Gastrocnemius medialis (tissue), 4 donors: ENCODE results near the gene AHRR. TPM values are rescaled to one million over a fixed set of nuclear protein-coding genes. Genes with fewer than 3 reads are reported as not detected.
"Not testable (repeated sequence)": the region's sequence is repeated elsewhere in the genome, so short reads cannot be mapped to it uniquely, and the experiment has no call there.

Source experiments
- ATAC-seq, 2 donors: fragments of 150-250 bp; one replicate each; pipeline ENCODE4 v1.9.1; 2016
- DNase-seq, 2 donors: peaks; one replicate each; pipeline ENCODE4 v3.0.0-alpha.2; 2019
- H3K27ac ChIP-seq, 4 donors: fragments of 200-600 bp; sonication (generic); 1 replicate in 1 of 4; 2 replicates in 3 of 4; pipeline ENCODE4 v1.5.1; 2016 to 2018; ENCODE audit warnings: mild to moderate bottlenecking in 2 of 4, moderate library complexity in 1 of 4
- H3K27me3 ChIP-seq, 3 donors: fragments of 200-600 bp; sonication (generic) in 2 of 3; 1 replicate in 1 of 3; 2 replicates in 2 of 3; pipeline versions ENCODE4 v1.5.1 to v1.6.0; 2016 to 2019; ENCODE audit warnings: mild to moderate bottlenecking in 1 of 3, moderate library complexity in 1 of 3
- H3K36me3 ChIP-seq, 2 donors: fragments of 200-600 bp; sonication (generic) in 1 of 2; one replicate each; pipeline ENCODE4 v1.5.1; 2017 to 2018
- H3K4me1 ChIP-seq, 2 donors: fragments of 200-600 bp; sonication (generic) in 1 of 2; one replicate each; pipeline ENCODE4 v1.5.1; 2016 to 2017; ENCODE audit warnings: mild to moderate bottlenecking in 2 of 2
- H3K4me3 ChIP-seq, 4 donors: fragments of 200-600 bp; sonication (generic) in 3 of 4; 1 replicate in 1 of 4; 2 replicates in 3 of 4; pipeline ENCODE4 v1.5.1; 2016 to 2019; ENCODE audit warnings: mild to moderate bottlenecking in 2 of 4
- H3K9me3 ChIP-seq, 3 donors: fragments of 200-600 bp; sonication (generic) in 2 of 3; 1 replicate in 1 of 3; 2 replicates in 2 of 3; pipeline ENCODE4 v1.5.1; 2016 to 2019
- POLR2A ChIP-seq, 2 donors: fragments of 450-650 bp; IDR thresholded peaks; one replicate each; pipeline ENCODE4 v1.6.1; 2017; ENCODE audit warnings: antibody characterized with exemption in 2 of 2, mild to moderate bottlenecking in 2 of 2, moderate library complexity in 2 of 2
- in situ Hi-C, 4 donors: fragments of 200-750 bp; cut with MboI; loops; one replicate each; pipeline versions ENCODE4 v1.15.0 to v1.8.0; 2017; ENCODE audit warnings: low sequenced_read_pairs in 4 of 4
- intact Hi-C: fragments of 100-400 bp; cut with DNase I; formaldehyde crosslinking; loops from one replicate; pipeline ENCODE4 v1.15.1; 2023; ENCODE audit warnings: low total_unique reads
- total RNA-seq, 4 donors: library from RNA; depleted of rRNA; stranded (reverse); fragments of >200 nt; gene quantifications; one replicate each; pipeline versions ENCODE4 v1.1.0 to v1.2.3, GENCODE V29; 2016
- TF ChIP-seq, protein P1 (sequence below), 5 experiments: fragments of 450-650 bp in 3 of 5; fragments of 200-600 bp in 2 of 5; sonication (generic) in 2 of 5; IDR thresholded peaks in 4 of 5; conservative IDR thresholded peaks in 1 of 5; 1 replicate in 4 of 5; 2 replicates in 1 of 5; pipeline ENCODE4 v1.5.1; 2016 to 2019; ENCODE audit warnings: antibody characterized with exemption in 5 of 5, mild to moderate bottlenecking in 3 of 5, moderate library complexity in 3 of 5

AHRR gene
- total RNA-seq, 4 donors from 2014 or later: 0.05 to 1.3 (median 0.18) TPM; not detected in 1

- no peak overlapping the region for H3K4me3 ChIP-seq
- intact Hi-C loops: no loop called here
These were observed 22.8 kb upstream of the AHRR start for GRCh38 chr5:298737-299125.

DNA sequence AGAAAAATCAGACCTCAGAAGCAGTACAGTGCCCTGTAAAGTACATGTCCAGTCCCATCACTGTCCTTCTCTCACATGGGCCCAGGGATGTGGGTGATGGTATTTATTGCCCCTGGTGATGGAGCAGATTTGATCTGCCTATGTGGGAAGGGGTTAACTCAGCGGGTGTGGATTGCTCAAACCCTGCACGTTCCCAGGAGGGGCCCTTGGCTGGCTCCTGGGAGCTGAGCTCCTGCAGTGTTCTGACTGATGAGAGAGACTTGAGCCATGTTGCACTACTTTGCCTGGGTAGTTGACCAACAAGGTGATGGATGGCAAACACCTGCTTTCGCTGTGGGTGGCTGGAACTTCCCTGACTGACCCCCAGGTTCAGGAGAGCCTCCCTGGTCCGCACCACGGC lies 21.6 kb upstream of the AHRR start:
- ATAC-seq, H3K9me3 ChIP-seq, H3K4me1 ChIP-seq, H3K36me3 ChIP-seq, H3K27me3 ChIP-seq, H3K27ac ChIP-seq, H3K4me3 ChIP-seq, in situ Hi-C loops, DNase-seq, intact Hi-C loops: not testable (repeated sequence)

More at GRCh38 chr5:298737-299125, 22.8 kb upstream of the AHRR start:
- TF ChIP-seq POLR2A (IDR thresholded peaks at IDR 0.05): no peak
- TF ChIP-seq, protein P1, sequence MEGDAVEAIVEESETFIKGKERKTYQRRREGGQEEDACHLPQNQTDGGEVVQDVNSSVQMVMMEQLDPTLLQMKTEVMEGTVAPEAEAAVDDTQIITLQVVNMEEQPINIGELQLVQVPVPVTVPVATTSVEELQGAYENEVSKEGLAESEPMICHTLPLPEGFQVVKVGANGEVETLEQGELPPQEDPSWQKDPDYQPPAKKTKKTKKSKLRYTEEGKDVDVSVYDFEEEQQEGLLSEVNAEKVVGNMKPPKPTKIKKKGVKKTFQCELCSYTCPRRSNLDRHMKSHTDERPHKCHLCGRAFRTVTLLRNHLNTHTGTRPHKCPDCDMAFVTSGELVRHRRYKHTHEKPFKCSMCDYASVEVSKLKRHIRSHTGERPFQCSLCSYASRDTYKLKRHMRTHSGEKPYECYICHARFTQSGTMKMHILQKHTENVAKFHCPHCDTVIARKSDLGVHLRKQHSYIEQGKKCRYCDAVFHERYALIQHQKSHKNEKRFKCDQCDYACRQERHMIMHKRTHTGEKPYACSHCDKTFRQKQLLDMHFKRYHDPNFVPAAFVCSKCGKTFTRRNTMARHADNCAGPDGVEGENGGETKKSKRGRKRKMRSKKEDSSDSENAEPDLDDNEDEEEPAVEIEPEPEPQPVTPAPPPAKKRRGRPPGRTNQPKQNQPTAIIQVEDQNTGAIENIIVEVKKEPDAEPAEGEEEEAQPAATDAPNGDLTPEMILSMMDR (IDR thresholded peaks at IDR 0.05 in 4 of 5, conservative IDR thresholded peaks at IDR 0.05 in 1 of 5): no peak
- ATAC-seq: no peak
- no peak overlapping the region for H3K27ac ChIP-seq
- no peaks in the 10 kb centered on the region for H3K36me3 ChIP-seq
- H3K4me1 ChIP-seq: no peaks in the 10 kb centered on the region
- H3K9me3 ChIP-seq: no peaks in the 10 kb centered on the region
- no peaks in the 10 kb centered on the region for H3K27me3 ChIP-seq
- in situ Hi-C loops: no loop called here
- no peak for DNase-seq

DNA sequence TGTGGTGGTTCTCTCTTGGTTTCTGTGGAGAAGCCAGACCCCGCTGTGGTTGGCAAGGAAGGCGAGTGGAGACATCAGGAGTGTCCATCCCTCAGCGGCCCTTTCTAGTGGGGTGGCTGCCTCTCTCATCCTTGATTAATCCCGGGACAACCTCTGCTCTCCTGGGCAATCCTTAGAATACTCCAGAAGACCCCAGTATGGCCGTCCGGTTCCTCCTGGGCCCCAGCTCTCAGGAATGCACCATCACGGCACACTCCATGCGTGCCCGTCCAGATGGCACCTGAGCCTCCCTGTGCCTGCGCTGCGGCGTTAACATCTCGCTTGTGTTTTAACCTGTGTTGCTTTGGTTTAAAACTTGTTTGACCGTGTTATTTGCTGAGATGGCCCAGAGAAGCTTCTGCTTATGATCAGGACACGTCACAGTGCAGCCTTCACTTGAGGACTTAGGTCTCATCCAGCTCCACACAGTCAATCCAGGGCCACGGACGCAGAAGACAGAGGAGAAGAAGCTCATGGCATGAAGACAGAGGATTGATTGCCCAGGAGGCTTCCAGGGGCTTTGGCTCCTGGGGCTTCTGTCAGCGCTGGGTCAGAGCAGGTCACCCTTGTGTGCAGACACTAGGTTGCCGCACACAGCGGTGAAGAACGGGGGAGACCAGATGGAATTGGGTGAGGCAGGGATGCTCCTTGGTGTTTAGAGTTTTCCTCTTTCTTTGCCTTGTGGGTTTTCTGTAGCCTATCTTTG lies 20.7 kb upstream of the AHRR start:
- H3K4me3 ChIP-seq, H3K27me3 ChIP-seq, H3K4me1 ChIP-seq, H3K27ac ChIP-seq, H3K9me3 ChIP-seq, in situ Hi-C loops, DNase-seq, ATAC-seq, H3K36me3 ChIP-seq, intact Hi-C loops: not testable (repeated sequence)

DNA sequence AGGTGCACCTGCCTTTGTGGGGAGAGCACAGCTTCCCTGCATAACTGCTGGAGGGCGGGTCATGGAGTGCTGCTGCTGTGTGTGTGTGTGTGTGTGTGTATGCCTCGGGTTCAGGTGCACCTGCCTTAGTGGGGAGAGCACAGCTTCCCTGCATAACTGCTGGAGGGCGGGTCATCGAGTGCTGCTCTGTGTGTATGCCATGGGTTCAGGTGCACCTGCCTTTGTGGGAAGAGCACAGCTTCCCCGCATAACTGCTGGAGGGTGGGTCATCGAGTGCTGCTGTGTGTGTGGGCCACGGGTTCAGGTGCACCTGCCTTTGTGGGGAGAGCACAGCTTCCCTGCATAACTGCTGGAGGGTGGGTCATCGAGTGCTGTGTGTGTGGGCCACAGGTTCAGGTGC lies 19.1 kb upstream of the AHRR start:
- DNase-seq, H3K27me3 ChIP-seq, in situ Hi-C loops, ATAC-seq, H3K4me1 ChIP-seq, H3K4me3 ChIP-seq, H3K9me3 ChIP-seq, intact Hi-C loops, H3K27ac ChIP-seq: not testable (repeated sequence)
- peaks cover 0 to 15% of the 10 kb centered on the region in 2 donors for H3K36me3 ChIP-seq

DNA sequence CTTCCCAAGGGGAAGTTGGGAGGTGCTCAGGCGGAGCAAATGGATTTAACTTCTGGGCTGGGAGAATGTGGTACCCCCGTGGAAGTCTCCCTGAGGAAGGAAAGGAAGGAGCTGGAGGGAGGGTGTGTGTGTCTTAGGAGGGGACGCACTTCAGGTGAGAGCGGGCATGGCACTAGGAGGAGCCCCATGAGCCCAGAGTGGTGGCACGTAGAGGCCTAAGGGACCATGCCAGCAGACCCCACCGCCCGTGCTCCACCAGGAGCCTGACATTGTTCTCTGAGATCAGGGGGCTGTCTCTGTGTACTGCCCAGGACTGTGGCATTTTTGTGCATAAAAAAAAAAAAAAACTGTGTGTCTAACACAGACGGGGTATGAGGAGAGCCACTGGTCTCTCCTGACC lies 18.5 kb upstream of the AHRR start:
- no peak overlapping the region for H3K27ac ChIP-seq
- peaks cover 0 to 15% of the 10 kb centered on the region in 2 donors for H3K36me3 ChIP-seq
- no peaks in the 10 kb centered on the region for H3K27me3 ChIP-seq
- TF ChIP-seq, protein P1 (IDR thresholded peaks at IDR 0.05 in 4 of 5, conservative IDR thresholded peaks at IDR 0.05 in 1 of 5): no peak
- TF ChIP-seq POLR2A (IDR thresholded peaks at IDR 0.05): no peak
- no peak for ATAC-seq
- intact Hi-C loops (no loop called here), in situ Hi-C loops (no loop called here)
- no peaks in the 10 kb centered on the region for H3K9me3 ChIP-seq
- no peak overlapping the region for H3K4me3 ChIP-seq
- no peak for DNase-seq
- H3K4me1 ChIP-seq: no peaks in the 10 kb centered on the region

GRCh38 chr5:303741-304140 lies 17.8 kb upstream of the AHRR start:
- intact Hi-C loops, H3K4me1 ChIP-seq, in situ Hi-C loops, H3K9me3 ChIP-seq, H3K27ac ChIP-seq, H3K4me3 ChIP-seq, DNase-seq, H3K27me3 ChIP-seq, ATAC-seq: not testable (repeated sequence)
- H3K36me3 ChIP-seq: peaks cover 0 to 15% of the 10 kb centered on the region in 2 donors

GRCh38 chr5:305050-305449 lies 16.5 kb upstream of the AHRR start:
- Histone ChIP-seq H3K27ac (no peak overlapping the region), H3K36me3 (peaks cover 0 to 15% of the 10 kb centered on the region in 2 donors), H3K4me3 (no peak overlapping the region), H3K9me3 (no peaks in the 10 kb centered on the region), H3K27me3 (no peaks in the 10 kb centered on the region), H3K4me1 (no peaks in the 10 kb centered on the region)
- in situ Hi-C loops: no loop called here
- no peak for DNase-seq
- no peak for ATAC-seq
- TF ChIP-seq POLR2A (IDR thresholded peaks at IDR 0.05): no peak
- TF ChIP-seq, protein P1 (IDR thresholded peaks at IDR 0.05 in 4 of 5, conservative IDR thresholded peaks at IDR 0.05 in 1 of 5): no peak
- intact Hi-C loops: no loop called here
